Gastroesophageal sphincter (tissue), 3 donors: ENCODE results near the gene COL7A1.

Experiments
- CTCF ChIP-seq, 4 experiments: fragments of 200-600 bp in 2 of 4; fragments of 450-650 bp in 2 of 4; sonication (generic) in 1 of 4; IDR thresholded peaks; one replicate each; pipeline ENCODE4 v1.5.1; 2017 to 2019; ENCODE audit warnings: antibody characterized with exemption in 4 of 4, mild to moderate bottlenecking in 2 of 4, moderate library complexity in 2 of 4
- EP300 ChIP-seq: sonication (generic); formaldehyde crosslinking; IDR thresholded peaks from one replicate; pipeline ENCODE4 v1.6.1; 2017; ENCODE audit warnings: antibody characterized with exemption, mild to moderate bottlenecking
- POLR2A ChIP-seq, 2 donors: fragments of 450-650 bp; IDR thresholded peaks; one replicate each; pipeline ENCODE4 v1.6.1; 2017; ENCODE audit warnings: antibody characterized with exemption in 2 of 2, mild to moderate bottlenecking in 2 of 2, moderate library complexity in 1 of 2
- POLR2AphosphoS5 ChIP-seq: sonication (generic); formaldehyde crosslinking; IDR thresholded peaks from one replicate; pipeline ENCODE4 v1.6.1; 2017; ENCODE audit warnings: antibody characterized with exemption

GRCh38 chr3:48628277-48629017, 33.3 kb upstream of the COL7A1 start:
- TF ChIP-seq CTCF (IDR thresholded peaks at IDR 0.05) (no peak), EP300 (no peak), POLR2A (IDR thresholded peaks at IDR 0.05) (no peak), POLR2AphosphoS5 (no peak)
